IPS-15b (cell line): Measurements from ENCODE around the gene CDKN1A.
A peak's percentile ranks its signal among the peaks of the same experiment; 100 is the strongest.
"Not testable (repeated sequence)": the region's sequence is repeated elsewhere in the genome, so short reads cannot be mapped to it uniquely, and the experiment has no call there.

Source experiments
- H3K27me3 ChIP-seq: one replicate; pipeline ENCODE4 v1.6.1; 2013; ENCODE audit warnings: low read length; ENCODE audit not compliant: control insufficient read depth, insufficient read depth
- H3K36me3 ChIP-seq: one replicate; pipeline ENCODE4 v1.6.1; 2013; ENCODE audit warnings: low read length; ENCODE audit not compliant: control insufficient read depth, insufficient read depth
- H3K4me1 ChIP-seq: one replicate; pipeline ENCODE4 v1.6.1; 2013; ENCODE audit warnings: mild to moderate bottlenecking, low read length; ENCODE audit not compliant: control insufficient read depth, insufficient read depth
- H3K4me3 ChIP-seq: one replicate; pipeline ENCODE4 v1.5.1; 2013; ENCODE audit warnings: low read depth, low read length
- H3K9ac ChIP-seq: one replicate; pipeline ENCODE4 v1.6.1; 2013; ENCODE audit warnings: low read depth, mild to moderate bottlenecking, low read length
- H3K9me3 ChIP-seq: one replicate; pipeline ENCODE4 v1.6.1; 2013; ENCODE audit warnings: mild to moderate bottlenecking, low read length; ENCODE audit not compliant: control insufficient read depth, insufficient read depth

Gene CDKN1A

GRCh38 chr6:36642913-36643817 lies 35.3 kb upstream of the CDKN1A start:
- Histone ChIP-seq H3K27me3 (no peaks in the 10 kb centered on the region), H3K36me3 (no peaks in the 10 kb centered on the region), H3K4me1 (no peaks in the 10 kb centered on the region), H3K4me3 (no peak overlapping the region), H3K9me3 (no peaks in the 10 kb centered on the region), H3K9ac (peak overlapping the region; percentile 12)

- no peaks in the 10 kb centered on the region for H3K4me1 ChIP-seq
- H3K27me3 ChIP-seq, result no peaks in the 10 kb centered on the region
- H3K9ac ChIP-seq, result no peak overlapping the region
- no peak overlapping the region for H3K4me3 ChIP-seq
- no peaks in the 10 kb centered on the region for H3K9me3 ChIP-seq
- H3K36me3 ChIP-seq, result no peaks in the 10 kb centered on the region
These were observed 34.5 kb upstream of the CDKN1A start for GRCh38 chr6:36643977-36644376.

DNA sequence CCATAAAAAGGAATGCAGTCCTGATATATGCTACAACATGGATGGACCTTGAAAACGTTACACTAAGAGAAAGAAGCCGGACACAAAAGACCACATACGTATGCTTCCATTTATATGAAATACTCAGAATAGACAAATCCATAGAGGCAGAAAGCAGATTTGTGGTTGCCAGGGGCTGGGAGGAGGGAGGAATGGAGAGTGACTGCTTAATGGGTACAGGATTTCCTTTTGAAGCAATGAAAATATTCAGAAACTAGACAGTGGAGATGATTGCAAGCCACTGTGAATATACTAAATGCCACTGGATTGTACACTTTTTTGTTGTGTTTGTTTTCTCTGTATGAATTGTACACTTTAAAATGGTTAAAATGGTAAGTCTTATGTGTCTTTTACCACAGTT lies 29.4 kb upstream of the CDKN1A start:
- H3K4me1 ChIP-seq, result peaks cover 2% of the 10 kb centered on the region
- no peaks in the 10 kb centered on the region for H3K36me3 ChIP-seq
- no peaks in the 10 kb centered on the region for H3K9me3 ChIP-seq
- H3K27me3 ChIP-seq, result no peaks in the 10 kb centered on the region
- H3K9ac ChIP-seq, result no peak overlapping the region
- no peak overlapping the region for H3K4me3 ChIP-seq

DNA sequence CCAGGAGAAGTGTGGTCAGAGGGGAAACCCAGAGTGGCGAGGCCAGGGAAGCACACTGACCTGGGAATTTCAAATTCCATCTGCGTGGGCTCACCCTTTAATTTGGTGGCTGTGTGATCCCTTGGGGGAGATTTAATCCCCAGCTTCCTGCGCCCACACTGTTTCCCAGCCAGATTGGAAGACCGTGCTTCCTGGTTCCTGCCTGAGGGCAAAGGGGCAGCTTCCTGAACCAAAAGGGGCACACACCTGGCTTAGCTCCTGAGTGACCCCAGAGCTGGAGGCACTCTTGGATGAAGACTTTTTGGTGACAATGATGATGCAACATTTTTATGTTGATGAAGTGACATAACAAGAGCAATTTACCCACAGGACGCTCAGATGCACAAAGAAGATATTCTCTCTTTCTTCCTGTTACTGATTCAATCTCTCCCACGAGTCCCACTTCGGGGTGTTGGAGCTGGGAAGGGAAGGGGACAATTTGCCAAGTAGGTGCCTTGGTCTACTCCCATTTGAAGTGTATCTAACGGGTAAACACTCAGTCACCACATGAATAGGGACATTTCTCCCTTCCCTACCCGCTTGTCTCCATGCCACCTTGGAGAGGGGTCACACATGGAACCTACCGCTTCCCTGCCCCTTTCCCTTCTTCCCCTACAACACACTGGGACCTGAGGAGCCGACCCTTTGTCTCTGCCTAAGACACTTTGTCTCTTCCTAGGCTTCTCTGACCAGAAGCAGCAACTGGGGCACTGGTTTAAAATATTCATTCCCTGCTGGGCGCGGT lies 28.6 kb upstream of the CDKN1A start:
- no peak overlapping the region for H3K9ac ChIP-seq
- no peaks in the 10 kb centered on the region for H3K27me3 ChIP-seq
- no peaks in the 10 kb centered on the region for H3K36me3 ChIP-seq
- H3K9me3 ChIP-seq, result no peaks in the 10 kb centered on the region
- no peak overlapping the region for H3K4me3 ChIP-seq
- H3K4me1 ChIP-seq, result peaks cover 2% of the 10 kb centered on the region

DNA sequence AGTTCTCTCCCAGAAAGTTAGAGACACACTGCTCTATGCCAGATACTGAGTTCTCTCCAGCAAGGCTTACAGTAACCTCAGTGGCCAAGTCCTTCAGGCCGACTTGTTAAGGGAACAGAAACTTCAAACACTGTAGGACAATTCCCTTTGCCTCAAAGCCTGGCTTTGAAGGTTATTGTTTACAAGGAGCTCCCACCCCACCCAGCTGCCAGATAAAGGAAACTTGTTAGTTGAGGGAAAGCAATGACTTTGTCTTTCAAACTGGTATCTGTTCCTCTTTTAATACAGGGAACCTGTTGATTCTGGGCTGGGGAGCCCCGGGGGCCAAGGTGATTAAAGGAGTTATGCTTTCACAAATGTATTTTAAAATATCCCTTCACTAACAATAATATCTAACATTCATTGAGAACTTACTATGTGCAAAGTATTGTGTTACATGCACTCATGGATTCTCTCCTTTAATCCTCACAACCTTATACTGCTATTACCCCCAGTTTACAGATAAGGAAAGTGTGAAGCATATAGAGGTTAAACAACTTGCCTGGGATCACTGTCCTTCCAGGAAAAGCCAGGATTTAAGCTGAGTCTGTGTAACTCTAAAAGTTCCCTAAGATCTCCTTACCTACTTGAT lies 27.6 kb upstream of the CDKN1A start:
- no peak overlapping the region for H3K4me3 ChIP-seq
- peaks cover 2% of the 10 kb centered on the region for H3K4me1 ChIP-seq
- no peaks in the 10 kb centered on the region for H3K36me3 ChIP-seq
- no peaks in the 10 kb centered on the region for H3K9me3 ChIP-seq
- no peaks in the 10 kb centered on the region for H3K27me3 ChIP-seq
- no peak overlapping the region for H3K9ac ChIP-seq

- H3K36me3 ChIP-seq, result no peaks in the 10 kb centered on the region
- H3K9me3 ChIP-seq, result no peaks in the 10 kb centered on the region
- H3K27me3 ChIP-seq, result no peaks in the 10 kb centered on the region
- H3K9ac ChIP-seq, result no peak overlapping the region
- no peak overlapping the region for H3K4me3 ChIP-seq
- peaks cover 2% of the 10 kb centered on the region for H3K4me1 ChIP-seq
These were observed 26.7 kb upstream of the CDKN1A start for GRCh38 chr6:36651659-36652379.

DNA sequence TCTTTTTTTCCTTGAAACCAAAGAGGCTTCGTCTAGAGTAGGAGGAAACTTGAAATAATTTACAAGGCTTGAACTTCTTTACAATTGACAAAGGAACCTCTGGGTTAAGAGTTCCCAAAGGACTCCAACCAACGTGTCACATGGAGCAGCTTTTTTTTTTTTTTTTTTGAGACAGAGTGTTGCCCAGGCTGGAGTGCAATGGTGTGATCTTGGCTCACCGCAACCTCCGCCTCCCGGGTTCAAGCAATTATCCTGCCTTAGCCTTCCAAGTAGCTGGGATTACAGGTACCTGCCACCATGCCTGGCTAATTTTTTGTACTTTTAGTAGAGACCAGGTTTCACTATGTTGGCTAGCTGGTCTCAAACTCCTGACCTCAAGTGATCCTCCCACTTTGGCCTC lies 24.0 kb upstream of the CDKN1A start:
- H3K9me3 ChIP-seq, H3K36me3 ChIP-seq, H3K27me3 ChIP-seq, H3K9ac ChIP-seq, H3K4me3 ChIP-seq, H3K4me1 ChIP-seq: not testable (repeated sequence)

DNA sequence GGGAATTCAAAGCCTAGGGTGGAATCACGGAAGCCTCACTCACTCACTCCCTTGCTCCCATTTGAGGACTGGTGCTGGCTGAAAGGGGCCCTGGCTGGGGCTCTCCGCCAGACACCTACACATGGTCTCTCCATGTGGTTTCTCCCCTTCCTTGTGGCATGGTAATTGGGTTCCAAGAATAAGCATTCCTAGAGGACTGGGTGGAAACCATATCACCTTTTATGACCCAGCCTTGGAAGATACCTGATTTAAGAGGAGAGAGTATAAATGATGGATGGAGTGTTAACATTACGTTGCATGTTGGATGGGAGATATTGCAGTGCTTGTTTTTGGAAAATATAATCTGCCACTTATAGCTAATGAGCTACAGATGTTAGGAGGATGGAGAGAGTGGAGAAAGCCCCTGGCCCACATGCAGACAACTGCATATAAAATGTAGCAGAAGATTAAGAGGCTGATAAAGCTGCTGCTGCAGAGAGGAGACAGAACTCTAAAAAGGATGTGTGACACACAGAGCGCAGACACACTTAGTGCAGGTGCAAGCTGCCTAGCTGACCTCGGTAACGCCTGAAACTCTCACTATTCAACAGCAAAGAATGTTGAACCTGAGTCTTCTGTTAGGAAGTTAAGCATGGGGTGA lies 23.3 kb upstream of the CDKN1A start:
- Histone ChIP-seq H3K4me1 (no peaks in the 10 kb centered on the region), H3K4me3 (no peak overlapping the region), H3K9ac (no peak overlapping the region), H3K36me3 (no peaks in the 10 kb centered on the region), H3K27me3 (peaks cover 10% of the 10 kb centered on the region), H3K9me3 (no peaks in the 10 kb centered on the region)

DNA sequence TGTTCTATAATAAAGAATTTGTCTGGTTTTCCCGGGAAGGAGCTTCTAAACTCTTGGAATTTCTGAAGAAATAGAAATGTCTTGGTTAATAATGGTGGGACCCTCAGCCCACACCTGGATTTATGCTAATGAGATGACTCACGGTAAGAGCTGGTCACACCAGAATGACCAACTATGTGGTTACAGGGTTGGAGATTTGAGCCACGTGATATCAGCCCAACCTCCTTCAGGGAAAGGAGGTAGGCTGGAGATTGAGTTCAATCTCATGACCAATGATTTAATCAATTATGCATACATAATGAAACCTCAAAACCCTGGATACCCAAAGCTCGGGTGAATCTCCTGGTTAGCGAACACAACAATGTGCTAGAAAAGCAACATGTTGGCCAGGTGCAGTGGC lies 22.1 kb upstream of the CDKN1A start:
- Histone ChIP-seq H3K36me3 (no peaks in the 10 kb centered on the region), H3K27me3 (peaks cover 16% of the 10 kb centered on the region), H3K9ac (no peak overlapping the region), H3K4me1 (peaks cover 3% of the 10 kb centered on the region), H3K9me3 (no peaks in the 10 kb centered on the region), H3K4me3 (no peak overlapping the region)

- Histone ChIP-seq H3K9ac (no peak overlapping the region), H3K4me3 (no peak overlapping the region), H3K9me3 (no peaks in the 10 kb centered on the region), H3K4me1 (peaks cover 3% of the 10 kb centered on the region), H3K27me3 (peaks cover 20% of the 10 kb centered on the region), H3K36me3 (no peaks in the 10 kb centered on the region)
These were observed 21.2 kb upstream of the CDKN1A start for GRCh38 chr6:36657271-36657670.

- H3K36me3 ChIP-seq, result no peaks in the 10 kb centered on the region
- H3K9ac ChIP-seq, result no peak overlapping the region
- H3K27me3 ChIP-seq, result peaks cover 20% of the 10 kb centered on the region
- no peaks in the 10 kb centered on the region for H3K9me3 ChIP-seq
- no peak overlapping the region for H3K4me3 ChIP-seq
- peaks cover 3% of the 10 kb centered on the region for H3K4me1 ChIP-seq
These were observed 20.5 kb upstream of the CDKN1A start for GRCh38 chr6:36657942-36658544.
